ENCODE results near the gene HSP90AB1. TPM values are rescaled to one million over a fixed set of nuclear protein-coding genes. Genes with fewer than 3 reads are reported as not detected.

Gene HSP90AB1
- total RNA-seq, 1 experiment from 2014 or later = 1,280 TPM

- Histone ChIP-seq H3F3A (ENCODE audit: low read length, unreplicated experiment) (peaks cover 4% of the 10 kb centered on the region), H3K4me3 (ENCODE audit: low read length) (no peak overlapping the region), H3K36me3 (ENCODE audit: low read depth, low read length) (no peaks in the 10 kb centered on the region), H3K27ac (ENCODE audit: low read length) (no peak overlapping the region), H3K9ac (ENCODE audit: low read length) (no peak overlapping the region), H3K4me1 (ENCODE audit: insufficient read depth, low read length) (peaks cover 29% of the 10 kb centered on the region), H3K9me3 (ENCODE audit: low read length) (no peaks in the 10 kb centered on the region), H3K27me3 (ENCODE audit: low read length) (no peaks in the 10 kb centered on the region), H4K20me1 (ENCODE audit: low read length) (peaks cover 5% of the 10 kb centered on the region; the same call in 1 of the 2 replicates), H3K79me2 (ENCODE audit: low read length) (peaks cover 30% of the 10 kb centered on the region), H3K9me2 (replicated peaks; ENCODE audit: low read length) (no peaks in the 10 kb centered on the region), H2AFZ (ENCODE audit: low read length) (no peak overlapping the region), H3K4me2 (ENCODE audit: low read length) (peak overlapping the region; percentile 37; the same call in 1 of the 2 replicates)
- CTCF ChIA-PET = interaction anchor here (0.5 to 1.0 kb wide), 7 partner anchors 12 to 226 kb away, joined by 3 to 15 read pairs (median 7); partner anchors contain the start of gene SLC35B2
- ATAC-seq (no peak), DNase-seq (no peak)
- POLR2A ChIA-PET (ENCODE audit: unreplicated experiment) = interaction anchor here (0.6 to 0.7 kb wide), 2 partner anchors 34 to 462 kb away, joined by 3 to 24 read pairs; no protein-coding TSS in a partner anchor
- no peak for TF ChIP-seq EZH2 (IDR thresholded peaks at IDR 0.05; ENCODE audit: low read length, unreplicated experiment)
- intact Hi-C loops (cut with micrococcal nuclease) = loop anchor here (1.0 kb wide), 1 partner anchor 15 kb away; no protein-coding TSS in a partner anchor
- BruUV-seq (replicated peaks) = no TSS peak
Observed at GRCh38 chr6:44221961-44222335, 25.0 kb upstream of the HSP90AB1 start.

- Histone ChIP-seq H4K20me1 (ENCODE audit: low read length) (peaks cover 5% of the 10 kb centered on the region; the same call in 1 of the 2 replicates), H3F3A (ENCODE audit: low read length, unreplicated experiment) (peaks cover 4% of the 10 kb centered on the region), H3K4me3 (ENCODE audit: low read length) (peak overlapping the region; percentile 69), H3K27ac (ENCODE audit: low read length) (no peak overlapping the region), H3K9ac (ENCODE audit: low read length) (peak overlapping the region; percentile 21; the same call in 1 of the 2 replicates), H3K9me3 (ENCODE audit: low read length) (no peaks in the 10 kb centered on the region), H3K4me1 (ENCODE audit: insufficient read depth, low read length) (peaks cover 29% of the 10 kb centered on the region), H3K9me2 (replicated peaks; ENCODE audit: low read length) (no peaks in the 10 kb centered on the region), H2AFZ (ENCODE audit: low read length) (peak overlapping the region; percentile 79), H3K36me3 (ENCODE audit: low read depth, low read length) (no peaks in the 10 kb centered on the region), H3K27me3 (ENCODE audit: low read length) (no peaks in the 10 kb centered on the region), H3K4me2 (ENCODE audit: low read length) (peak overlapping the region; percentile 85), H3K79me2 (ENCODE audit: low read length) (peaks cover 32% of the 10 kb centered on the region)
- TF ChIP-seq EZH2phosphoT487 (IDR thresholded peaks at IDR 0.05; ENCODE audit: borderline replicate concordance, low read length) (no peak), CTCF (conservative IDR thresholded peaks at IDR 0.05; ENCODE audit: low read depth, low read length) (no peak), EZH2 (IDR thresholded peaks at IDR 0.05; ENCODE audit: low read length, unreplicated experiment) (no peak)
- intact Hi-C loops (cut with micrococcal nuclease) = no loop called here
- POLR2A ChIA-PET (ENCODE audit: unreplicated experiment) = interaction anchor here (0.6 to 0.7 kb wide), 2 partner anchors 31 to 463 kb away, joined by 3 to 20 read pairs; no protein-coding TSS in a partner anchor
- CTCF ChIA-PET = interaction anchor here (0.7 to 0.9 kb wide), 2 partner anchors 12 to 15 kb away, joined by 3 to 6 read pairs; no protein-coding TSS in a partner anchor
- ATAC-seq = peak; percentile 21
- BruUV-seq (replicated peaks) = no TSS peak
- peak; percentile 16 for DNase-seq
Observed at GRCh38 chr6:44222486-44223318, 24.2 kb upstream of the HSP90AB1 start.

GRCh38 chr6:44223319-44224028 lies 23.4 kb upstream of the HSP90AB1 start, which contains the start of gene SLC29A1:
Gene SLC29A1 (plus strand): TSS chr6:44223595. CDS start chr6:44227314, 3,719 bp downstream.
- no peaks in the 10 kb centered on the region for H3K9me2 ChIP-seq (replicated peaks; ENCODE audit: low read length)
- TF ChIP-seq EZH2phosphoT487 (IDR thresholded peaks at IDR 0.05; ENCODE audit: borderline replicate concordance, low read length) = no peak
- no peak for TF ChIP-seq EZH2 (IDR thresholded peaks at IDR 0.05; ENCODE audit: low read length, unreplicated experiment)
- no peak for TF ChIP-seq CTCF (conservative IDR thresholded peaks at IDR 0.05; ENCODE audit: low read depth, low read length)
- intact Hi-C loops (cut with micrococcal nuclease) = no loop called here
- peaks cover 32% of the 10 kb centered on the region for H3K79me2 ChIP-seq (ENCODE audit: low read length)
- H3K4me2 ChIP-seq (ENCODE audit: low read length) = peak within 1 kb of the TSS; percentile 85
- peaks cover 4% of the 10 kb centered on the region for H3F3A ChIP-seq (ENCODE audit: low read length, unreplicated experiment)
- H3K9ac ChIP-seq (ENCODE audit: low read length) = peak within 1 kb of the TSS; percentile 60
- DNase-seq (peak; percentile 72), ATAC-seq (peak; percentile 44)
- H3K4me3 ChIP-seq (ENCODE audit: low read length) = peak within 1 kb of the TSS; percentile 69
- peaks cover 26% of the 10 kb centered on the region for H3K4me1 ChIP-seq (ENCODE audit: insufficient read depth, low read length)
- H3K27ac ChIP-seq (ENCODE audit: low read length) = no peak within 1 kb of the TSS
- POLR2A ChIA-PET (ENCODE audit: unreplicated experiment) = interaction anchor here (0.5 to 0.6 kb wide), 5 partner anchors 19 to 587 kb away, joined by 3 to 20 read pairs (median 4); no protein-coding TSS in a partner anchor
- CTCF ChIA-PET = interaction anchor here (0.9 kb wide), 1 partner anchor 14 kb away, joined by 3 read pairs; no protein-coding TSS in a partner anchor
- no peaks in the 10 kb centered on the region for H3K27me3 ChIP-seq (ENCODE audit: low read length)
- peaks cover 5% of the 10 kb centered on the region; the same call in 1 of the 2 replicates for H4K20me1 ChIP-seq (ENCODE audit: low read length)
- no peaks in the 10 kb centered on the region for H3K36me3 ChIP-seq (ENCODE audit: low read depth, low read length)
- no peaks in the 10 kb centered on the region for H3K9me3 ChIP-seq (ENCODE audit: low read length)
- peak within 1 kb of the TSS; percentile 80 for H2AFZ ChIP-seq (ENCODE audit: low read length)
- BruUV-seq (replicated peaks) = no TSS peak

All from PC-3 (cell line).